Body of pancreas (tissue), 4 donors: ENCODE results near the gene BMPR1B. TPM values are rescaled to one million over a fixed set of nuclear protein-coding genes. Genes with fewer than 3 reads are reported as not detected.
"Not testable (repeated sequence)": the region's sequence is repeated elsewhere in the genome, so short reads cannot be mapped to it uniquely, and the experiment has no call there.

Experiments used
- ATAC-seq: fragments of 150-250 bp; one replicate; pipeline ENCODE4 v1.9.1; 2016
- DNase-seq, 4 donors: peaks; one replicate each; pipeline ENCODE4 v3.0.0-alpha.2; 2019
- H3K27ac ChIP-seq, 4 donors: fragments of 200-600 bp; sonication (generic); 1 replicate in 3 of 4; 2 replicates in 1 of 4; pipeline versions ENCODE4 v1.5.1 to v1.6.1; 2016 to 2019; ENCODE audit warnings: mild to moderate bottlenecking in 1 of 4, mixed read lengths in 1 of 4, moderate library complexity in 1 of 4
- H3K27me3 ChIP-seq, 2 donors: fragments of 200-600 bp; sonication (generic); one replicate each; pipeline ENCODE4 v1.6.0; 2016; ENCODE audit warnings: mild to moderate bottlenecking in 1 of 2
- H3K36me3 ChIP-seq, 2 donors: fragments of 200-600 bp; sonication (generic); replicated peaks in 1 of 2; 2 replicates each; pipeline ENCODE4 v1.5.1; 2016; ENCODE audit warnings: low read depth in 2 of 2; ENCODE audit not compliant: insufficient read depth in 1 of 2
- H3K4me1 ChIP-seq: fragments of 200-600 bp; sonication (generic); one replicate; pipeline ENCODE4 v1.6.0; 2016
- H3K4me3 ChIP-seq, 2 donors: fragments of 200-600 bp; sonication (generic); 1 replicate in 1 of 2; 2 replicates in 1 of 2; pipeline ENCODE4 v1.5.1; 2016 to 2019
- H3K9me3 ChIP-seq, 3 donors: fragments of 200-600 bp; sonication (generic); 1 replicate in 2 of 3; 2 replicates in 1 of 3; pipeline ENCODE4 v1.5.1; 2016
- CTCF ChIP-seq, 7 experiments: fragments of 450-650 bp in 4 of 7; fragments of 200-600 bp in 3 of 7; sonication (generic) in 3 of 7; IDR thresholded peaks; one replicate each; pipeline ENCODE4 v1.5.1; 2016 to 2019; ENCODE audit warnings: antibody characterized with exemption in 7 of 7
- POLR2A ChIP-seq, 3 donors: fragments of 450-650 bp; IDR thresholded peaks; one replicate each; pipeline ENCODE4 v1.6.1; 2016; ENCODE audit warnings: antibody characterized with exemption in 3 of 3, mild to moderate bottlenecking in 2 of 3
- WGBS, 2 donors: methylation state at CpG; one replicate each; pipeline ENCODE4 v1.1.5; 2017; 5-methylcytosine and 5-hydroxymethylcytosine counted together
- intact Hi-C: fragments of 100-400 bp; cut with DNase I; formaldehyde crosslinking; loops from one replicate; pipeline ENCODE4 v1.15.1; 2023
- total RNA-seq, 2 donors: library from RNA; depleted of rRNA; stranded (reverse); fragments of >200 nt; gene quantifications; one replicate each; pipeline ENCODE4 v1.1.0, GENCODE V29; 2016

Gene BMPR1B
- total RNA-seq, 2 donors from 2014 or later = 0.99 to 1.3 TPM

- no peak overlapping the region for H3K4me3 ChIP-seq
- no peak for DNase-seq
Measured at GRCh38 chr4:94834501-94834900, 76.7 kb downstream of the BMPR1B start.

GRCh38 chr4:94841166-94841863 lies 83.6 kb downstream of the BMPR1B start:
- ATAC-seq, H3K27ac ChIP-seq, H3K4me3 ChIP-seq, H3K9me3 ChIP-seq, H3K36me3 ChIP-seq, DNase-seq, intact Hi-C loops, H3K27me3 ChIP-seq, H3K4me1 ChIP-seq: not testable (repeated sequence)
- WGBS, 2 donors = 82 to 83% methylated on average over 23 to 29 of the region's 29 CpGs

More at GRCh38 chr4:94834501-94834900, 76.7 kb downstream of the BMPR1B start:
- TF ChIP-seq CTCF (IDR thresholded peaks at IDR 0.05) (no peak), POLR2A (IDR thresholded peaks at IDR 0.05) (no peak)
- no peaks in the 10 kb centered on the region for H3K4me1 ChIP-seq
- WGBS, 2 donors = 71 to 83% methylated on average over 1 of the region's 1 CpG
- H3K27ac ChIP-seq = no peak overlapping the region
- no peaks in the 10 kb centered on the region for H3K9me3 ChIP-seq
- no peaks in the 10 kb centered on the region for H3K36me3 ChIP-seq
- no peaks in the 10 kb centered on the region for H3K27me3 ChIP-seq
- ATAC-seq = no peak
- intact Hi-C loops = no loop called here

GRCh38 chr4:94841864-94842221 lies 84.1 kb downstream of the BMPR1B start:
- intact Hi-C loops = no loop called here
- Histone ChIP-seq H3K9me3 (no peaks in the 10 kb centered on the region), H3K36me3 (no peaks in the 10 kb centered on the region), H3K27ac (no peak overlapping the region), H3K4me3 (no peak overlapping the region), H3K27me3 (no peaks in the 10 kb centered on the region), H3K4me1 (no peaks in the 10 kb centered on the region)
- TF ChIP-seq POLR2A (IDR thresholded peaks at IDR 0.05) (no peak), CTCF (IDR thresholded peaks at IDR 0.05) (no peak)
- 30 to 48% methylated on average over 3 of the region's 3 CpGs for WGBS, 2 donors
- DNase-seq (no peak), ATAC-seq (no peak)

- Histone ChIP-seq H3K9me3 (no peaks in the 10 kb centered on the region), H3K27ac (no peak overlapping the region), H3K4me3 (no peak overlapping the region), H3K4me1 (no peaks in the 10 kb centered on the region), H3K27me3 (no peaks in the 10 kb centered on the region), H3K36me3 (no peaks in the 10 kb centered on the region)
- no peak for ATAC-seq
- DNase-seq = no peak
- TF ChIP-seq CTCF (IDR thresholded peaks at IDR 0.05) = no peak
- no peak for TF ChIP-seq POLR2A (IDR thresholded peaks at IDR 0.05)
- intact Hi-C loops = no loop called here
Measured at GRCh38 chr4:94843216-94843615, 85.5 kb downstream of the BMPR1B start.

GRCh38 chr4:94848326-94848725 lies 90.6 kb downstream of the BMPR1B start:
- WGBS, 2 donors = 68 to 80% methylated on average over 3 of the region's 3 CpGs
- H3K4me1 ChIP-seq = no peaks in the 10 kb centered on the region

More at GRCh38 chr4:94848326-94848725, 90.6 kb downstream of the BMPR1B start:
- TF ChIP-seq CTCF (IDR thresholded peaks at IDR 0.05) = no peak
- TF ChIP-seq POLR2A (IDR thresholded peaks at IDR 0.05) = no peak
- Histone ChIP-seq H3K27me3 (peaks cover 0 to 3% of the 10 kb centered on the region in 2 donors), H3K27ac (no peak overlapping the region), H3K9me3 (no peaks in the 10 kb centered on the region), H3K4me3 (no peak overlapping the region), H3K36me3 (no peaks in the 10 kb centered on the region)
- intact Hi-C loops = no loop called here
- DNase-seq = no peak
- no peak for ATAC-seq
